Measurements from ENCODE around the gene EMID1. TPM values are rescaled to one million over a fixed set of nuclear protein-coding genes. Genes with fewer than 3 reads are reported as not detected.
"Not testable (repeated sequence)": the region's sequence is repeated elsewhere in the genome, so short reads cannot be mapped to it uniquely, and the experiment has no call there.

Gene EMID1
- total RNA-seq, 1 donor from 2014 or later: 31.8 TPM

DNA sequence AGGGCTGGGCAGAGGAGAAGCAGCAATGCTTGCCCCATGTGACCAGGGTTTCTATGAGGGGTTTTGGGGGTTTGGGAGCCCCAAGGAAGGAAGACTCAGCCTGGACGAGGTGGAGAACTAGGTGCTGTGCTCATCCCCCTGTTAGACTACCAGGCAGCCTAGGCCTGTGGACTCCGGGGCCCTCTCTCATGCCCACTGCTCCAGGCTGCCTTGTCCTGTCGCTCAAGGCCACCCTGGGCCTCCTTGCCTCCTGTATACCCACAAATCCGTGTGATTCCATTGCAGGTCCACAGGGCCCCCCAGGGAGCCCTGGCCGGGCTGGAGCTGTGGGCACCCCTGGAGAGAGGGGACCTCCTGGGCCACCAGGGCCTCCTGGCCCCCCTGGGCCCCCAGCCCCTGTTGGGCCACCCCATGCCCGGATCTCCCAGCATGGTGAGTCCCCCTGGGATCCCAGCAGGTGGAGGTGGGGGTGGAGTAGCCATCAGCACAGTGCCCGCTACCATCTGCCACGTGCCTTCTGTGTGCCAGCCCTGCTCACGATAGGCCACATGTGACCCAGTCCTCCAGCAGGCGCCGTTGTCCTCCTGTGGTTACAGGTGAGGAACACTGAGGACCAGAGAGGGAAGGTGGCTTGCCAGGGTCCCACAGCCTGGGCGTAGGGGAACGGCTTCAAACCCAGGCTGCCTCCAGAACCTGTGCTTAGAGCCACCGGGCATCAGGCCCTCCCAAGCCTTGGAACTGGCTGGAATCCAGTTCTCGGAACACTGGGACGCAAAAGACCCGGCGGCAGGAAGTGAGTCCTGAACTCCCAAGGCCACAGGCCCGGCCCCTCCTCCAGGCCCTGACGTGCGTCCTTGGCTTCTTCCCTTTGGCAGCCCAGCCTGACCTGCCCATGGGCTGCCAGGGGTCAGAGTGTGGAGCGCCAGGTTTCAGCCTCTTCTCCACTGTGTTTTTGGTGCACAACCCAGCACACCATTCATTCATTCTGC is 26.6 kb downstream of the EMID1 start:
- DNase-seq: no peak

DNA sequence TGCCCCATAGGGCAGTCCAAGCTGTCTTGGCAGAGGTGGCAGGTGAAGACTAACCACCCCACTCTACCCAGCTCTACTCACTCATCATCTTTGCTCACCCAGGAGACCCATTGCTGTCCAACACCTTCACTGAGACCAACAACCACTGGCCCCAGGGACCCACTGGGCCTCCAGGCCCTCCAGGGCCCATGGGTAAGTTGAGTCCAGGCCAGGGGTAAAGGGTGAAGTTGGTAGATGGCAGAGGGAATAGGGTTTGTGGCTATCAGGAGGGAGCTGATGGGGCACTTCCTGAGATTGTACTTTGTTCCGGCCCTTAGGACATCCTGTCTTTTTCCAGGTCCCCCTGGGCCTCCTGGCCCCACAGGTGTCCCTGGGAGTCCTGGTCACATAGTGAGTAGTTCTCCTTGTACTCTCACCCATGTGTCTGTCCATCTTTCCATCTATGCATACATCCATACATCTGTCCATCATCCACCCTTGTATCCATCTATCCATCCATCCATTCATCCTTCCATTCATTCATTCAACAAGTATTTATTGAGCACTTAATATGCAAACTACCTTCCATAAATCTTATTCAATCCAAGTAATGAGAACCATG is 27.7 kb downstream of the EMID1 start:
- no peak for DNase-seq

DNA sequence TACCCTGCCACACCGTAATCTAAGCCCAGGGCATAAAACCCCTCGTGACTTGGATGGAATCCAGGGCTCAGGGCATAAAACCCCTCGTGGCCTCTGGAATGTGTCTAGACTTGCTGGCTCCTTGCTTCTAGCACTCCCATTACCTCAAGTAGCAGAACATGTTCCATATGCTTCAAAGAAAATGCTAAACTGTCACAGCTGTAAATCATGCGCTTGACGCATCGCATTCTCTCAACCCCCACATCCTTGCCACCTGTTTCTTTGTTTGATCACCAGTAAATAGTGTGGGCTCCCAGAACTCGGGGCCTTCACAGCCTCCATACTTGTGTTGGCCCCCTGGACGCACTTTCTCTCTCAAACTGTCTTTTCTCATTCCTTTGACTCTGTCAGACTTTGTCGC is 34.8 kb downstream of the EMID1 start:
- not testable (repeated sequence) for DNase-seq

DNA sequence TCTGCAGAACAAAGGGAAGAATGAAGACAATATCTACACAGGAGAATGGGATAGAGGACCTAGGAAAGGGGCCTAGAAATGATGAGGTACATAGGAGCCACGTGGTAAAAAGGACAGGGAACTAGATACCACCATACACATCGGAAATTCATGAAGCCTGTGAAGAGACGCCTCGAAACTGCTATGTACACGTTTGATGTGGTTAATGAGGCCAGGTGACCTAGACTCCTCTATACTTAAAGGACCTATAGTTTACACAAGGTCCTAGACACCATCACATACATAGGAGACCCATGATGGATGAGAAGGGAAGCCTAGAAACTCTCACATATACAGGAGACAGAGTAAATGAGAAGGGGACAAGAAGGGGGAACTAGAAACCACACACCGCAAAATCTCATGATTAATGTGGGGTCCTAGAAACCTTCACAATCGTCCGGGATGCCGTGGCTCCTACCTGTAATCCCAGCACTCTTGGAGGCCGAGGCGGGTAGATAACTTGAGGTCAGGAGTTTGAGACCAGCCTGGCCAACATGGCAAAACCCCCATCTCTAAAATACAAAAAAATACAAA is 38.3 kb downstream of the EMID1 start:
- no peak for DNase-seq

DNA sequence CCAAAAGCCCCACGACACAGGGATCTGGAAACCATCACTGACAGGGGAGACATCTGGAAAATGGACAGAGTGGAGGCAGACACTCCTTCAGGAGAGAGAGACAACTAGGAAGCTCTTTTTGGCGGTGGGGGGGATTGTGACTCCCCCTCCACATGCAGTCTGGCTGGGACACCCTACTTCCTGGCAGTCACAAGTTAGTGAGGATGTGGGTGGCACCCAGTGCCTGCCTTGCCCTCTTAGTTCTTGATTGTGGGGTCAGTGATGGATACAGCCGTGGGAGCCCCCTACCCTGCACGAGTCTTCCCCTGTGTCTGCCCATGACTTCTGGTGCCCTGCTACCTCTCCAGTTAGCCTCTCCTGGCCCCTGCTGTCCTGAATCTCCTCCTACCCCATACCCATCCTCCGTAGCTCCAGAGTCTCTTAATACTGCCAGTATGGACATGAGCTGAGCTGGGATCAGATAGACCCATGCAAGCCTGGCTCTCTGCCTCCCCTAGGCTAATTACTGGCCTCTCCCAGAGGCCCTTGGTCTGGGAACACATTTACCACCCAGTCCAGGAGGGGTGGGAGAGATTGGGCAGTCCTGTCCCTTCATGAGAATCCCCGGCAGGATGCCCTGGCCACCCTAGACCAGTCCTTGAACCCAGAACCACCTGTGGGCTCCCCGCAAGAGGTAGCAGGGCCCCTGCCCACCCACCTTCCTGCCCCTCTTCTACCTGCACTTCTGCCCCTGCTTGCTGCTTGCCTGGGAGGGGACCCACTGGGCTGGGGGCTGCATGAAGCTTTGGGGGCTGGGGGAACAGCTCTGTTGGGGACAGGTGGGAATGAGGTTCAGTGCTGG is 39.3 kb downstream of the EMID1 start:
- no peak for DNase-seq

DNA sequence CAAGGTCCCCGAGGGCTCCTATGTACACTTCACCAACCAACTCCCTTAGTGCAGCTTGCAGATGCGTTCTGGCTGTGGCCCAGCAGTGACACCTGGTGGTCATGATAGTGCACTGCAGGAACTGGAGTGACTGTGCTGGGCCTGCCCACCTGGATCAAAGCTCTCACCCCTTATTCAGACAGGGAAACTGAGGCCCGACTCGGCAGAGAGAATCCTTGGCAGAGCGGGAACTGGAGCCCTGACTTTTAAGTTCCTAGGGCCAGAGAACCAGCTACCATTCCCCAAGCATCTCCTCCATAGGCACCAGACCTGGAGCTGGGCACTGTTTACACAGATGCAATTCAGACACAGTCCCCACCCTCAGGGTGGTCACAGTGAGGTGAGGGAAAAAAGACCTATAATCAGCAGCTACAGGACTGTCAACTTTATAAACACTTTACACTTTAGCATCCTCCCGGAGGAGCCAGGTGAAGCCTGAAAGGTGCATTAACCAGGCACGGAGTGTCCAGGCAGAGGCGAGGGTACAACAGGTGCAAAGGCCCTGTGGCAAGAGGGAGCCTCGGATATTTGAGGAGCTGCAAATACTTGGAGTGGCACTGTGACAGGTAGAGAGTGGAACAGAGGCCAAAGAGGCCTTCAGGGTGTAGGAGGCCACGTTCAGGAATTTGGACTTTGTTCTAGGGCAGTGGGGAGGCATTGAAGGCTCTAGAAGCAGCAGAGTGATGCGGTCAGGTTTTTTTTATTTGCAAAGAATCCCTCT is 40.1 kb downstream of the EMID1 start:
- peak; percentile 33 for DNase-seq

DNA sequence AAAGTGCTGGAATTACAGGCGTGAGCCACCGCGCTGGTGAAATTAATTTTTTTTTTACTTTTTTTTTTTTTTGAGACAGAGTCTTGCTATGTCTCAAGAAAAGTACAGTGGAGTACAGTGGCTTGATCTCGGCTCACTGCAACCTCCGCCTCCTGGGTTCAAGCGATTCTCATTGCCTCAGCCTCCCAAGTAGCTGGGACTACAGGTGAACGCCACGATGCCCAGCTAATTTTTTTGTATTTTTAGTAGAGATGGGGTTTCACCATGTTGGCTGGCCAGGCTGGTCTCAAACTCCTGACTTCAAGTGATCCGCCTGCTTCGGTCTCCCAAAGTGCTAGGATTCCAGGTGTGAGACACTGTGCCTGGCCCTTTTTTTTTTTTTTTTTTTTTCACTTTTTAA is 42.2 kb downstream of the EMID1 start:
- not testable (repeated sequence) for DNase-seq

DNA sequence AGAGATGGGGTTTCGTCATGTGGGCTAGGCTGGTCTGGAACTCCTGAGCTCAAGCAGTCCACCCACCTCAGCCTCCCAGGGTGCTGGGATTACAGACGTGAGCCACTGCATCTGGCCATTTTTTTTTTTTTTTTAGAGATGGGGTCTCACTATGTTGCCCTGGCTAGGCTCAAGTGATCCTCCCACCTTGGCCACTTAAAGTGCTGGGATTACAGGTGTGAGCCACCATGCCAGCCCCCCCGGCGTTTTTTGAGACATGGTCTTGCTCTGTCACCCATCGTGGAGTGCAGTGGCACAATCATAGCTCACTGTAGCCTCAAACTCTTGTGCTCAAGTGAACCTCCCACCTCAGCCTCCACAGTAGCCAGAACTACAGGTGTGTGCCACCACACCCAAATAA is 45.6 kb downstream of the EMID1 start:
- DNase-seq: no peak

DNA sequence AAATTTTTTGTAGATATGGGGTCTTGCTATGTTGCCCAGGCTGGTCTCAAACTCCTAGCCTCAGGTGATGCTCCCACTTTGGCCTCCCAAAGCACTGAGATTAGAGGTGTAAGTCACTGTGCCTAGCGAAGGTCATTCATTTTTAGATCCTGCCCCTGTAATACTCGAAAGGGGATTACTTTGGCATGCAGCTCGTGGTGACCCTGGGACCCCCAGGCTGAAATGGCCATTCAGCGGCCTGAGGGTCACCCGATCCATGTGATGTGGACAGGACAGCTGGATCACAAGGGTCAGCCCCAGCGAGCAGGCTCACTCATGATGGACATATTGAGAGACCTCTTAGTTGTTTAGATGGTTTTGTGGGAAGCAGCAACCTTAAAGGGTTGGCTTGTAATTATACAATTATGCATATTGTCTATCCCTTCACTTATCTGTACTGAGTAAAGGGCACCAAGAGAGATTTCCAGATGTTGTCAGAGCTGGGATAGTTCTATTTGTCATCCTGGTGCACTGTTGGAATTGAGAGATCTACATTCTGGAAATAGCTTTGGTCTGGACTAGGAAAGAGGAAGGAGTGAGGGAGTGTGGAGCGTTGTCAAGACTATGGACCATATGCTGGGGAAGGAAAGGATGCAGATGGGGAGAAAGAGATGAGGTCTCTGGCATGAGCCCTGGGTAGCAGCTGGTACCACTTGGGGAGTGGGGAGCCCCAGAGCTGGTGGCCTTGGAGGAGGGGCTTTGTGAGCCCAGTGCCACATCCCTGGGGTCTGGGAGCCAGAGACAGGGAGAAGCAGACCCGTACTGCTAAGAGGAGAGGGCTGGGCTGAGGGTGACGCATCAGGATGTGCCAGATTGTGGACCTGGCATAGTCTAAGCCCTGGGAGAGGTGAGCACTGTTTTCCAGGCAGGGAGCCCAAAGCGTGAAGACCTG is 46.5 kb downstream of the EMID1 start:
- DNase-seq: no peak

DNA sequence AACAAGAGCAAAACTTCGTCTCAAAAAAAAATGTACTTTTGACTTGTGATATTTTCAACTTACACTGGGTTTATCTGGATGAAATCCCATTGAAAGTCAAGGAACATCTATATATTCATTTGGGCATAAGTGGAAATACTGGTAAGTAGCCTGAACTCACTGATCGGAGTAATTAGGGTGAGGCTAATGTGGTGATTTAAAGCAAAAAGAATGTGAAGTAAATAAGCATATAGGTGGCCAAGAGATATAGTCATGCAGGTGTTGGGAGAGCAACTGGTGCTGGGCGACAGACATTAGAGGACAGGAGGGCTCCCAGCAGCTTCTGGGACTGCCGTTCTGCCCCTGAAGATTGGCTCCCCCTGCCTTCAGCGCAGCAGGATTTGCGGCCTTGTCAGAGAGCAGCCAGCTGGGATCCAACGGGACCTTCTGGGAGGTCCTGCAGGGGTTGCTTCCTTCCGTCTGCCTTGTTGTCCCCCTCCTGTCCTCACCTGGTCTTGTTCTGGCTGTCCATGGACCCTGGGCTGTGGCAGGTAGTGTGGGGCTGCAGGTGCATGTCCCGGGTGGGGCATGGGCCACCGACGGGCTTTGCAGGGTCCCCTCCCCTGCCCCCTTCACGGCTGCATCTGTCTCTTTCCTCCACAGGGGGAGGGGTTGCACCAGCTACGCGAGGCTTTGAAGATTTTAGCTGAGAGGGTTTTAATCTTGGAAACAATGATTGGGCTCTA is 48.0 kb downstream of the EMID1 start:
- DNase-seq: no peak

DNA sequence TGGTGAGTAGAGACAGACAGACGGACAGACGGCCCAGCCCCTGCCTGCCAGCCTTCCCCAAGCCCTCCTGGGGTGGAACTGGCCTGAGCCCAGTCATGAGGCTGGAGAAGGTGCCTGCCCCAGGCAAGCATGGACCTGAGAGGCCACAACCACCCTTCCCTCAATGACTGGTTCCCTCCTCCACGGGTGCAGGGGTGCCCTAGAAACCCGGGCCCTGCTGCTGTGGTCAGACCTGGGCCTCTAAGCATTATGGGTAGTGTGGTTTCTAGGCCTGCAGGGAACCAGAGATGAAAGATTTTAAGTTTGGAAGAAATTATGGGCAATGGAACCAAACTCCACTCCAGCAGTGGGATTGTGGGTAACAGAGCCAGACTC is 48.6 kb downstream of the EMID1 start:
- DNase-seq: no peak

DNA sequence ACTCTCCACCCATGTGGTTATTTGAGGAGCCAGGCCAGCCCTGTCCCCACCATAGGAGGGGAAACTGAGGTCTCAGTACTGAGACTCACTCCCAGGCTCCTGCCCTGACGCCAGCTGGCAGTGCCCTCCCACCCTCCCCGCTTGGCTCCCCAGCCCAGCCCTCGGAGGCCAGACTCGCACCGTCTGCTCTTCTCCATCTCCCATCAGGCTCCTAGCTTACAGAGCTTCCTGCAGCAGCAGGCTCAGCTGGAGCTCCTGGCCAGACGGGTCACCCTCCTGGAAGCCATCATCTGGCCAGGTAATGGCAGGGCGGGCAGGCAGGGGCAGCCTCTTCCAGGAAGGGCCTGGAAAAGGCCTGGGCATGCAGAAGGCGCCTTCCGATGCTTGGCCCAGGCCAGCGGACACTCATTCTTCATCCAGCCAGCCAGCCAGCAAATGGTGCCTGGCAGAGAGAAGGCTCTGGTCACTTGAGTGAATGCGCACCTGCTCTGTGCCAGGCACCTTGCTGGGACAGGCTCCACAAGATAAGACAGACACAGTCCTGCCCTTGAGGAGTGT is 49.4 kb downstream of the EMID1 start:
- no peak for DNase-seq

DNA sequence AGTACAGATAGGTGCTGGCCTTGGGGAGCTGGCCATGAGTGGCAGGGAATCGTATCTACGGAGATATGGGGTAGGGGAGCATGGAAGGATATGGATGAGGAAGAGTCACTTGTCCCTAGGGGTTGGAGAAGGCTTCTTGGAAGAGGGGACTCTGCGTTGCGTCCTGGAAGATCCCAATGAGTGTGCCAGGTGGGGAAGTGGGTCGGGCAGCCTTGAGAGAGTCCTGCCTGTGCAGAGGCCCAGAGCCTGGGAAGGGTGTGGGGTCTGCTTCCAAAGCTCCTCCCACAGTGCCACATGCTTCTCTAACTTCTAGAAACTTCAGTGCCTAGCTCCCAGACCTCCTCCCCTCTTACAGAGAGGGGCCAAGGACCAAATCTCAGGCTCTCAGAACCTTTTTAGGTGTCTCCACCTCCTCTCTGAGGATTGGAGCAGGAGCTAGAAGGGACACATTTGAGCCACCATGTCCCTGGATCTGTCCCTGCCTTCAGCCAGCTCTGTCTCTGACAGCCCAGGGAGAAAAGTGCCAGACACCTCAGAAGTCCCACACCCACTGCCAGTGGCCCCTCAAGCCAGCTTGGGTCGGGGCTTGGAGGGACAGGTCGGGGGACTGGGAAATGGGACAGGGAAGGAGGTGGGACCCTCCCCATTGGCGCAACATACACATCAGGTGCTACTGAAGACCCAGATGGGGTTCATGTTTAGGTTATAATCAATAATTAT is 51.1 kb downstream of the EMID1 start:
- DNase-seq: no peak

DNA sequence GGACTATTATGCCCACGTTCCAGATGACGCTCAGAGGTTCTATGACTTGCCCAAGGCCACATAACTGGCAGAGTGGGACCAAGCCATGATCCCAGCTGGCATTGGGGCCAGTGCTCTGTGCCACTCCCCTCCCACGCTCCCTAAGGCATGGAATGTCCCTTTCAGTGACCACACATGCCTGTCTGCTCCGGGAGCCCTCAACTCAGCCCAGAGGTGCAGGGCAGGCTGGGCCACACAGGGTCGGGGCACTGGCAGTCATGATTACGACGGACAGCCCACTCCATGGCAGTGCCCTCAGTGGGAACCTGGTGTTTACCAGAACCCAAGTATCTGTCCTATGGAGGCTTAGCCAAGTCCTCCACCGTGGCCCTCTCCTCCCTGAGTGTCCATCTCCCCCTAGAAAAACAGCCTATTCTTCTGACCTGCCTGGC is 52.1 kb downstream of the EMID1 start:
- DNase-seq: no peak

DNA sequence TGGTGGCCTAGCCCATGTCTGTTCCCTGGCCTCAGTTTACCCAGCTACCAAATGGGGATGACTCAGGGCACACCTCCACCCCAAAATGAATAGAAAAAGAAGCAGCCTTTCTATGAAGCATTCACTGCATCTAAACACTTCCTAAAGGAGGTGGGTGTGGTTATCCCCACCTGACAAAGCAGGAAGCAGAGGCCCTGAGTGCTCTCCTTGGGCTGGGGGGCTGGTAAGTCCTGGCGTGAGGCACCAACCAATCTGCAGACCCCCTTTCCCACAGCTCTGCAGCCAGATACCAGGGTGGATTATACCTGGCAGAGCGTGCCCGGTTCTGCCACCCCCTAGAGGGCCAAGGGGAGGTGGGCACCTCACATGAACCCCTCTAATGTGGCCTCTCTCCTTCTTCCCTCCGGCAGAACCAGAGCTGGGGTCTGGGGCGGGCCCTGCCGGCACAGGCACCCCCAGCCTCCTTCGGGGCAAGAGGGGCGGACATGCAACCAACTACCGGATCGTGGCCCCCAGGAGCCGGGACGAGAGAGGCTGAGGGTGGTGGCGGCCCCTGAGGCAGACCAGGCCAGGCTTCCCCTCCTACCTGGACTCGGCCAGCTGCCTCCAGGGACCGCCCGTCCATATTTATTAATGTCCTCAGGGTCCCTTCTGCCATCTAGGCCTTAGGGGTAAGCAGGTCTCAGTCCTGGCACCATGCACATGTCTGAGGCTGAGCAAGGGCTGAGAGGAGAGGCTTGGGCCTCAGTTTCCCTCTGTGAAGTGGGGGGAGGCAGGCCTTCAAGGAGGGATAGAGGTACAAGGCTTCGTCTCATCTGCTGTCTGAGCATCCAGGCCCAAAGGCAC is 52.9 kb downstream of the EMID1 start:
- no peak for DNase-seq

DNA sequence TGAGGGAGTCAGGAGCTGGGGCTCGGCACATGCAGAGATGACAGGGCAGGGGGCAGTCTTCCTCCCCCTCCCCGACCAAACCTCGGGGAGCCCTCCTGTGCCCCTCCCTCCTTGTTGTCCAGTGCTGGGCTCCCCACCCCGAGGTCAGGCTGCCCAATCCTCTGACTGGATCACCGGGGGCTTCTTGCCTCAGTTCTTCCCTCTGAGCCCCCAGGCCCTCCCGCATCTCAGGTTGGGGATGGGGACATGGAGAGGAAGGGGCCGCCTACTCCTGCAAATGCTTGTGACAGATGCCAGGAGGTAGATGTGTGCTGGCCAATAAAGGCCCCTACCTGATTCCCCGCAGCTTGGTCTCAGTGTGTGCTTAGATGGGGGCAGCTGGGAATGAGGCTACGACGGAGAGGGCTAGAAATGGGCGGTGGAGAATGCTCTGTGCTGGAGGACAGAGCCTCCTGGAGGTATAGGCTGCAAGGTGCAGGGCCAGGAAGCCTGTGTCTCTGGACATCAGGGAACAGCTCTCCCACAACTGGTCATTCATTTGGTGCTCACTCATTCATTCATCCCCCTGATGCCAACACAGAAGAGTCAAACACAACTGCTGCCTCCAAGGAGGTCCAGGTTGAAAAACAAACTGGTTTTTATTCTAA is 53.7 kb downstream of the EMID1 start:
- no peak for DNase-seq

DNA sequence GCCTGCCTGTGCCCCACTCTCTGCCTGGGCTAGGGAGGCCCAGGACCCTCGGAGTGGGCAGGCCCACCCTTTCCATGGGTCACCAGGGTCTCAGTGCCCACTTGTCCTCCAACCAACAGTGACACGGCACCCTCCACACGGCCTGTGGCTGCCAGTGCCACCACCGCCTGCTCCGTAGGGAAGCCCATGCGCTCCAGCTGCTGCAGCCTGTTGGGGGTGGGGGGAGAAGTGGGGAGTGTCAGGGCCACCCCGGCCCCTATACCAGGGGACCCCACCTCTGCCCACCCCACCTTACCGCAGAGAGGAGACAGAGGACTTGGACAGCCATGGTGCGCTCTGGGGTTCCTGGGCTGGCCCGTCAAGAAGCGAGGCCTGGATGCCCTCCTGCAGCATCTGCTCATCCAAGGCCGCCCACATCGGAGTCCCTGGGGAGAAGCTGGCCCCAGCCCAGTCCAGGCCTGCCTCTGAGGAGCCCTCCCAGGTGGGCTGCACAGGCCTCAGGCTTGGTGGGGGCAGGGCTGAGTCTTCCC is 54.4 kb downstream of the EMID1 start:
- DNase-seq: no peak

Data from occipital lobe (tissue), 2 donors.